HG03571 (cell line): Measurements from ENCODE around the gene ITIH5.

ENCODE experiments used
- ATAC-seq: cut with Tn5 transposase; IDR thresholded peaks from one replicate; pipeline ENCODE4 v1.9.1; 2021; ENCODE audit not compliant: unreplicated experiment

Gene ITIH5

GRCh38 chr10:7634142-7634894 is 32.4 kb downstream of the ITIH5 start:
- ATAC-seq = no peak

GRCh38 chr10:7626283-7626682 is 40.5 kb downstream of the ITIH5 start:
- no peak for ATAC-seq

GRCh38 chr10:7625836-7626235 is 40.9 kb downstream of the ITIH5 start:
- no peak for ATAC-seq

DNA sequence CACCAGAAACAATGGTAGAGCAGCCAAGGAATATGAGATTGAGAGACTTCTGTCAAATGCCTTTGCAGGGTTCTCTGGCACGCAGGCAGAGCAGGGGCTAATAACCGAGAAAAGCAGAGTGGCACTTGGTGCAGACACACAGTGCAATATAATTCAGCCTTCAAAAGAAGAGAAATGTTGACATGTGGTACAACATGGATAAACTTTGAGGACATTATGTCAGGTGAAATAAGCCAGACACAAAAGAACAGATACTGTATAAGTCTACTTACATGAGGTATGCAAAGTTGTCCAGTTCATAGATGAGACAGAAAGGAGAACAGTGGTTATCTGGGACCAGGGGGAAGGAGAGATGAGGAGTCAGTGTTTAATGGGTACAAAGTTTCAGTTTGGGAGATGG is 41.8 kb downstream of the ITIH5 start:
- ATAC-seq = no peak

DNA sequence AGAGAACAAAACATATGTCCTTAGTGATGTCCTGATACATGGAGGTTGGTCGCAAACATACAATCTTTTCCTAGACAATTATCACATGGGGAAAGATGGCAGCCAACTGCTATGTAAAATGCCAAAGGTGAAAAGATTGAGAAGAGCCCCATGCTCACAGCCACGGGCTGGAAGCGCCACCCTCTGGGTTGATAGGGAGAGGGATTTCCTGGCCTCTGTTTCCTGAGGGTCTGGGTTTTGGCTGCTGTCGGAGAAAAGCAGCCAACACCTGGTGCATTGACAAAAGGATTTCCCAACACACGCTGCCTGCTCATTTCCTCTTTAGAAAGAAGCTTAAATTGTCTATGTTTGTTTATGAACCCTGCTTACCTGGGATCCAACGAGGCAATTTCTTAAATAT is 43.8 kb downstream of the ITIH5 start:
- no peak for ATAC-seq

DNA sequence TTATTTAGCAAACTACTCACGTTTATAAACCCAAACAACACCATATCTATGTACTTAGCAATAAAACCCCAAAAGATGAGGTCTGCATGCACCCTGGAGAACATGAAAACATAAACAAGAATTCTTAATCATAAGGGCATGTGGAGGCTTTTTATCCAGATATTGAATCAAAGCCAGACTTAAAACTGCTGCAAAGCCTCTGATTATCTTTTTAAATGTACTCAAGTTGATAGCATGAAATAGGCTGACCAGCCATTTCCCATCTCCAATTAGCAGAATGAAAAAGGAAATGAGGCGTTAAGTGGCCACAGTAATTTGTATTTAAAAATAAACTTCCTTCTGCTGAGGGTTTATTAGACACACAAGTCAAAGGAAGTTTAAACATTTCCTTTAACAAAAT is 48.3 kb downstream of the ITIH5 start:
- no peak for ATAC-seq

GRCh38 chr10:7611909-7612308 is 54.9 kb downstream of the ITIH5 start:
- no peak for ATAC-seq

GRCh38 chr10:7610651-7611389 is 55.9 kb downstream of the ITIH5 start:
- no peak for ATAC-seq

DNA sequence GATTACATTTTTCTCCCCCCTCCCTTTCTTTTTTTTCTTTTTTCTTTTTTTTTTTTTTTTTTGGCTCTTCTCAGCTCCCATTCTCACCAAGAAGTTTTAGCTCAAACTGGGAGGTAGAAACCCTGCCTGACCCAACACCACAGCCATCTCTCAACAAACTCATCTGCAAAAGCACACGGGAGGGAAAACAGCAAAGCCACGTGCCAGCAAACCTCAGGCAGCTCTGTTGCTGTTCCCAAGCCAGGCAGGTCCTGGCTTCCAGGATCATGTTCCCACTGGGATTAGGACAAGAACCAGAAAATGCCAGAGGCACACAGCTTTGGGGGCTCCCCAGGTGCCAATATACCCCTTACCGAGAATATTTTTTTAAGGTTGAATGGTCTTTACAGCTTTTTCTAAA is 56.7 kb downstream of the ITIH5 start:
- ATAC-seq = no peak

GRCh38 chr10:7609556-7609955 is 57.2 kb downstream of the ITIH5 start:
- ATAC-seq = no peak

- ATAC-seq = no peak
Observed at GRCh38 chr10:7608001-7608400, 58.8 kb downstream of the ITIH5 start.

GRCh38 chr10:7606951-7607404 is 59.8 kb downstream of the ITIH5 start:
- no peak for ATAC-seq

GRCh38 chr10:7605565-7606295 is 61.0 kb downstream of the ITIH5 start:
- no peak for ATAC-seq

DNA sequence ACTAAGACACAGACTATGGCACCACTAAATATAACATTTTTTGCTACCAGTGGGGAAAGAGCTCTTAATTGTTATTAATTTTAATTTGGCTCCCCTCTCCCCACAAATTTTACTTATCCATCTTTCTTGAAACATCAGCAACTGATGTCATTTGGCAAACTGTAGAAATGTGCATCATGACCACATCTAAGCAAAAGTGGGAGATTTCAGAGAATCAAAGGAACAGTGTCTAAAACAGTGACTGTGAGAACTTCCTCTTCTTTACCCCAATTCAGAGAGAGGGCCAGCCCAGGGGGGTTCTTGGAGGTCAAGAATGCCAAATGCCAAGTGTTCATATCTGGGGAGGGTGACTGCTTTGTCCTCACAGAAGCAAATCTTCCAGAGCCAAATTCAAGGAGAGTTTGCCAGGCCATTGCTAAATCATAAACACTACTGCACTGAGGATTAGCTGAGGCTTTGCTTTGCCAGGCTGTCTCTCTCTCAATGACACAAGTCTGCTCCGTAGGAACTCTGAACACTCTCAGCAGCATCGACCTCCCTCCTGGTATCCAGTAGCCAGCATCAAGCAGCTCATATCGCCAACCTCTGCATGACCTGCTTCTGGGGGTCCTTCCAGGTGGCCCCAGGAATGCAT is 65.6 kb downstream of the ITIH5 start:
- no peak for ATAC-seq

- no peak for ATAC-seq
Observed at GRCh38 chr10:7598771-7599170, 68.0 kb downstream of the ITIH5 start.

DNA sequence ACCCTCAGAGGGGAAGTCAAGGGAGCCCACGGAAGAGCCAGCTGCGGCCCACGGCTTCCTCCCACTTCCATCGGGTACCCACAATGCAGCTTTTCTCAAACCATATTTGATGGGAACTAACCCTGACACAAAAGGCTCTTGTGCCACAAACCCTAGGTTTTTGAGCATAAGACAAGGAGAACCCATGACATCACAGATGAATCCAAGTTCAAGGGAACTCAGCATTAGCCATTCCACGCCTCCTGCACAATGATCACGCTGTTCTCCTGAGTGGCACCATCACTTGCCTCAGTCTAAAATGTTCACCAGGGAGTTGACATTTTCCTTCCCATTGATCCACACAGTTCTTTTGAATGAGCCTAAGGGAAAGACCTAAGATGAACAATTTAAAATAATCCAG is 70.4 kb downstream of the ITIH5 start:
- ATAC-seq = no peak

DNA sequence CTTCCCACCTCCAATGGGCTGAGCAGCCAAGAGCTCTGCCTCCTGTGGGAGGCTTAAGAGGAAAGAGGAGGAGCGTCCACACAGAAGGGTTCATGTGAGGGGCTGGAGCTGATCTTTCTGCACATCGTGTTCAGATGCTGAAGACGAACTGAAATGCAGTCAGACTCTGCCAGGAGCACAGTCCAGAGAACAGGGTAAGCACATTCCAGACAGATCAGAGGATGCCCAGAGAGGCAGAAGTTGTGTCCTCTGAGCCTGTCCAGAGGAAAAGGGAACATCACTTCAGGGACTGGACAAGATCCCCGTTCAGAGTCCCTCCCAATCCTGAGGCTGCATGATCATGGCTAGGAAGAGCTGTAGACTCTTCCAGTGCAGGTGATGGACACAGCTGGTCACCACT is 72.9 kb downstream of the ITIH5 start:
- ATAC-seq = no peak

- no peak for ATAC-seq
Observed at GRCh38 chr10:7593063-7593462, 73.7 kb downstream of the ITIH5 start.

DNA sequence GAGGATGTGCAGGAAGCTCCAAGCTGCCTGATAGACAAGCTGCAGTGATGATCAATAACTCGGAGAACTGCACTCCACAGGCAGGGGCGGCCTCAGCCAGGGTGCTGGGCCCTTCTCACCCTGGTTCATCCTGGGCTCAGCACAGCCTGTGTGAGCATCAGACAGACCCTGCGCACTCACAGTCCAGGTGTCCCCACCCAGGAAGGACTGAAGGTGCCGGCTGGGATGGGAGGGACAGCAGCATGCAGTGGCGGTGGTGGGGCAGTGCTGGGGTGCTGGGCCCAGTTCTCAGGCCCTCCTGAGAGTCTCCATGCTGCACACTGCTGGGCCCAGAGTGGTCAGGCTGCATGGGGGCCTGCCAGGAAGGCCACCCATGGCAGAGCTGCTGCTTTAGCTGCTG is 74.1 kb downstream of the ITIH5 start:
- ATAC-seq = no peak

DNA sequence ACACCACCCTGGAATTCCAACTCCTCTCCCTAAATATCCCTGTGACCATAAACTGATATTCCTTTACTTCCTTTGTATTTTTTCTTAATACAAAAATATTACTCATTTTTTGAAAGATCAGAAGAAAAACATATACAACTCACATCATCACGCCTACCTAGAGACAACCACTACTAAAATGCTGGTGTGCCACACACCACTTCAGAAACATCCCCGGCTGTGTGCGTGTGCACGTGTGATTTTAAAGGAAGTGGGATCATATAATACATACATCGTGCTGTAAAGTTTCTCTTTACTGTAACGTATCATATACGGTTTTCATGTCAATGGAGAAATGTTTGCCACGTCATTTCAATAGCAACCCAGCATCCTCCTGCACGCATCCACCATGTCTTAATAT is 76.5 kb downstream of the ITIH5 start:
- no peak for ATAC-seq

DNA sequence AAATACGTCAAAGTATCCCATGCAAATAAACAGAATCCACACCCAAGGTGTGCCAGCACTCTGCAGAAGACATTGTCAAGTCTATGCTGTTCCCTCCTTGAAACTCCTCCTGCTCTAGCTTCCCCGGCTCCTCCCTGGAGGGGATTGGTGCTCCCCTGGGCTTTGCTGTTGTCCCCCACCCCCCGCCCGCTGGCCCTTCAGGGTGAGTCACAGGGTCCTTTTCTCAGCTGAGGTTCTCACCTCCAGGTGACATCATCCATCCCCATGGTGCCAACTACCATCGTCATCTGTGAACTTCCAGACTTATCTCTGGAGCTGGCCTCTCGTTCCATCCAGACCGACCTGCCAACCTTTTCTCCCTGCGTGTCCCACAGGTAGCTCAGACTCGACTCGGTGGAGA is 77.0 kb downstream of the ITIH5 start:
- no peak for ATAC-seq

- ATAC-seq = no peak
Observed at GRCh38 chr10:7587865-7588188, 78.9 kb downstream of the ITIH5 start.
